Nephron (organoid): Measurements from ENCODE around the gene ANKRD29.

ENCODE experiments used
- H3K27ac Mint-ChIP-seq, 3 experiments: 2 replicates each; pipeline ENCODE4 v1.8.0; 2020; ENCODE audit warnings: mixed read lengths in 3 of 3, mild to moderate bottlenecking in 2 of 3, moderate library complexity in 1 of 3
- H3K27me3 Mint-ChIP-seq: 2 replicates; pipeline ENCODE4 v1.8.0; 2021; ENCODE audit warnings: low read depth, mild to moderate bottlenecking, moderate library complexity, mixed read lengths
- H3K36me3 Mint-ChIP-seq: 2 replicates; pipeline ENCODE4 v1.8.0; 2020; ENCODE audit warnings: low read depth, mixed read lengths
- H3K4me1 Mint-ChIP-seq: 2 replicates; pipeline ENCODE4 v1.8.0; 2020; ENCODE audit warnings: mixed read lengths
- H3K4me3 Mint-ChIP-seq, 3 experiments: 2 replicates each; pipeline ENCODE4 v1.8.0; 2020; ENCODE audit warnings: mild to moderate bottlenecking in 3 of 3, mixed read lengths in 3 of 3, moderate library complexity in 2 of 3
- H3K9me3 Mint-ChIP-seq: 2 replicates; pipeline ENCODE4 v1.8.0; 2020; ENCODE audit warnings: mixed read lengths
- TF ChIP-seq, protein P1 (sequence below), 3 experiments: fragments of 200-600 bp; sonication (generic); IDR thresholded peaks; one replicate each; pipeline ENCODE4 v1.5.0; 2021; ENCODE audit warnings: antibody characterized with exemption in 3 of 3; ENCODE audit not compliant: unreplicated experiment in 3 of 3

Gene ANKRD29

DNA sequence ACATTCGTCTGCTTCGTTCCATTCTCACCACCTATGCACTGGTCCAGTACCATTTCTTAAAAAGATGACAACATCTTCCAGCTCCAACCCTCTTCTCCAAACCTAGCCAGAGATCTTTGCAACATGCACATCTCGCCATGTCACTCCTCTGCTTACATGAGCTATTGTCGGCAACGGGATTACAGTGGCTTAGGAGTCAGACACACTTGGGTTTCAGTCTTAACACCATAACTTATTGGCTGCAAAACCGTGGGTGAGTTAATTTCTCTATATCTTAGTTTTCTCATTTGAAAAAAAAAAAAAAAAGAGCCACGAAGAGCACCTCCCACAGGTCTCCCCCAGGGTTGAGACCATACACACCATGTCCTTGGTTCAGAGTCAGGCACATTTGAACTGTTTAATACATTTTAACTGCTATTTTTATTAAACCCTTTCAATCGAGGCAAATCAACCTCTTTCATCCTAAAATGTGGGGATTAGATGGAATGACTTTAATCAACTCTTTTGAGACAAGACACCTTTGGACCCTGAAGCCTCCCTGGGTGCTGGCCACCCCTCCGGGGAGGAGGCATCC, 889 bp downstream of the ANKRD29 start:
- TF ChIP-seq, protein P1, sequence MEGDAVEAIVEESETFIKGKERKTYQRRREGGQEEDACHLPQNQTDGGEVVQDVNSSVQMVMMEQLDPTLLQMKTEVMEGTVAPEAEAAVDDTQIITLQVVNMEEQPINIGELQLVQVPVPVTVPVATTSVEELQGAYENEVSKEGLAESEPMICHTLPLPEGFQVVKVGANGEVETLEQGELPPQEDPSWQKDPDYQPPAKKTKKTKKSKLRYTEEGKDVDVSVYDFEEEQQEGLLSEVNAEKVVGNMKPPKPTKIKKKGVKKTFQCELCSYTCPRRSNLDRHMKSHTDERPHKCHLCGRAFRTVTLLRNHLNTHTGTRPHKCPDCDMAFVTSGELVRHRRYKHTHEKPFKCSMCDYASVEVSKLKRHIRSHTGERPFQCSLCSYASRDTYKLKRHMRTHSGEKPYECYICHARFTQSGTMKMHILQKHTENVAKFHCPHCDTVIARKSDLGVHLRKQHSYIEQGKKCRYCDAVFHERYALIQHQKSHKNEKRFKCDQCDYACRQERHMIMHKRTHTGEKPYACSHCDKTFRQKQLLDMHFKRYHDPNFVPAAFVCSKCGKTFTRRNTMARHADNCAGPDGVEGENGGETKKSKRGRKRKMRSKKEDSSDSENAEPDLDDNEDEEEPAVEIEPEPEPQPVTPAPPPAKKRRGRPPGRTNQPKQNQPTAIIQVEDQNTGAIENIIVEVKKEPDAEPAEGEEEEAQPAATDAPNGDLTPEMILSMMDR (IDR thresholded peaks at IDR 0.05; ENCODE audit: unreplicated experiment in 3 of 3) = no peak
- Mint-ChIP-seq H3K4me3 (peak overlapping the region; percentile 60 to 76 (median 65)), H3K9me3 (peaks cover under 1% of the 10 kb centered on the region), H3K36me3 (no peaks in the 10 kb centered on the region), H3K27ac (no peak overlapping the region), H3K27me3 (peaks cover 85% of the 10 kb centered on the region), H3K4me1 (peaks cover 11% of the 10 kb centered on the region)

DNA sequence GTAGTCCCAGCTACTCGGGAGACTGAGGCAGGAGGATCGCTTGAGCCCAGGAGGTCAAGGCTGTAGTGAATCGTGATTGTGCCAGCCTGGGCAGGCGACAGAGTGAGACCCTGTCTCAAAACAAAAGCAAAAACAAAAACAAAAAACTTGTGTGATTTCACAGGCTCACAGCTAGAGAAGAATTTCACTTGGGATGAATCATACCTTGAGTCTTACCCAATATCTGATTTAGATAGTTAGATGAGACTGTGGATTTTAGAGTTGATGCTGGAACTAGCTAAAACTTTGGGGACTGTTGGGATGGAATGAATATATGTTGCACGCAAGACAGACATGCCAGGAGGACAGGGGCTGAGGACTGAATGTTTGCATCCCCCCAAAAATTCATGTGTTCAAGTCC, 4.4 kb downstream of the ANKRD29 start:
- Mint-ChIP-seq H3K4me3 (no peak overlapping the region), H3K4me1 (peaks cover 11% of the 10 kb centered on the region), H3K9me3 (no peaks in the 10 kb centered on the region), H3K27me3 (peaks cover 56% of the 10 kb centered on the region), H3K27ac (no peak overlapping the region), H3K36me3 (no peaks in the 10 kb centered on the region)
- TF ChIP-seq, protein P1 (IDR thresholded peaks at IDR 0.05; ENCODE audit: unreplicated experiment in 3 of 3) = no peak

DNA sequence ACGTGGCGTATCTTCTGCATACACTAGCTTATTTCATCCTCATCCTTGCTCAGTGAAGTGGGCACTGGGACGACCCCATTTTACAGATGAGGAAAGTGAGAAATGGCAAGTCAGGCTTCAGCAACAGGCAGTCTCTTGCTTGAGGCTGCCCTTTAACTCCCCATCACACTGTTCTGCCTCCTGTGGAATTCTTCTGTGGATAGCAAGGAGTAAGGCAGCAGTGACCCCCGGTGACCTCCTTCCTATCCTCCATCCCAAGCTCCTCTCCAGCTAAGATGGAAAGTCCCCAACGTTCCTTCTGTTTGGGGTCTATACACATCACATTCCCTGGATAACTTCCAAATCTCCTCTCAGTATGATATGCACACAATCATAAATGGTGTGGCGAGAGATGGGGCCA, 10.5 kb downstream of the ANKRD29 start:
- Mint-ChIP-seq H3K27ac (no peak overlapping the region), H3K36me3 (no peaks in the 10 kb centered on the region), H3K4me3 (no peak overlapping the region), H3K9me3 (no peaks in the 10 kb centered on the region), H3K27me3 (peaks cover 7% of the 10 kb centered on the region), H3K4me1 (peaks cover 4% of the 10 kb centered on the region)
- TF ChIP-seq, protein P1 (IDR thresholded peaks at IDR 0.05; ENCODE audit: unreplicated experiment in 3 of 3) = no peak

DNA sequence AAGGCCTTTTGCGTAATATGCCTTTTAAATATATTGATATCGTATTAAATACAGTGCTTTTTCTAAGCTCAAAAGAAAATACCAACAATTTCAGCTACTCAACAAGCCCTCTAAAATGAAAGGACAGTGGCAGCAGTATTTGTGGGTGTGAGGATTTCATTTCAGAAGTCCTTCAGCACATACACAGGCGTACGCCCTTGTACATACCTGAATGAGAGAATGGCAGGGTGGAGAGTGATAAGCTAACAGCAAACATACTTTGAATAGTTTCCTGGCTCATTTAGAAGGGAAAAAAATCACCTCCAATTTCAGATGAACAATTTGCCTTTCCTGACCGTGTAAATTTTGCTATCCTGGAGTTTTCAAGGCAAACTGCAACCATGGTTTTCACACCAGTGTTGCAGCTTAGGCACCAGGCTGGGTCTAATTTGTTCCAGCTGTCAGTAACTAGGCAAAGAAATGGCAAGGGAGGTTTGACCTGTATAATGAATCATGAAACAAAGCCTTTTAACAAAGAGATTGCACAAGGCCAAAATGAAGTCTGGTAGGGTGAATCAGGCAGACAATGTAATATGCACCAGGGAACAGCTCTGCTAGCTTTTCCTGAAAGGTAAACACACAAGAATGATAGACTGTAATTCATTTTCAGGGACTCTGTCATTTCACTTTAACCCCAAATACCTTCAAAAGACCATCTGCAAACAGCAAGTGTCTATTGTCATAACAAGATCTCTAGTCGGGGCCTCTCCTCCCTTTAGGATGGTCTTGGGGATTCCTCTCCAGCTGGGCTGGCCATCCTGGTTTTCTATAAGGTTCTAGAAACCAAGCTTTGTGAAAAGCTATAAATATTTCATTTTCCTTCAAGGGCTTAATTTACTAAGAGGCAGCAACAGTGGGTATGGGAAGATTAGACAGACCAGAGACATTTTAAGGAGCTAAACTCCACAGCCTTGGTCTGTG, 11.5 kb downstream of the ANKRD29 start:
- TF ChIP-seq, protein P1 (IDR thresholded peaks at IDR 0.05; ENCODE audit: unreplicated experiment in 3 of 3) = no peak
- H3K36me3 Mint-ChIP-seq = no peaks in the 10 kb centered on the region
- H3K4me3 Mint-ChIP-seq = no peak overlapping the region
- no peaks in the 10 kb centered on the region for H3K9me3 Mint-ChIP-seq
- peak overlapping the region in 1 of 3 experiments; percentile 29 for H3K27ac Mint-ChIP-seq
- H3K27me3 Mint-ChIP-seq = peaks cover 5% of the 10 kb centered on the region
- H3K4me1 Mint-ChIP-seq = peaks cover 4% of the 10 kb centered on the region

DNA sequence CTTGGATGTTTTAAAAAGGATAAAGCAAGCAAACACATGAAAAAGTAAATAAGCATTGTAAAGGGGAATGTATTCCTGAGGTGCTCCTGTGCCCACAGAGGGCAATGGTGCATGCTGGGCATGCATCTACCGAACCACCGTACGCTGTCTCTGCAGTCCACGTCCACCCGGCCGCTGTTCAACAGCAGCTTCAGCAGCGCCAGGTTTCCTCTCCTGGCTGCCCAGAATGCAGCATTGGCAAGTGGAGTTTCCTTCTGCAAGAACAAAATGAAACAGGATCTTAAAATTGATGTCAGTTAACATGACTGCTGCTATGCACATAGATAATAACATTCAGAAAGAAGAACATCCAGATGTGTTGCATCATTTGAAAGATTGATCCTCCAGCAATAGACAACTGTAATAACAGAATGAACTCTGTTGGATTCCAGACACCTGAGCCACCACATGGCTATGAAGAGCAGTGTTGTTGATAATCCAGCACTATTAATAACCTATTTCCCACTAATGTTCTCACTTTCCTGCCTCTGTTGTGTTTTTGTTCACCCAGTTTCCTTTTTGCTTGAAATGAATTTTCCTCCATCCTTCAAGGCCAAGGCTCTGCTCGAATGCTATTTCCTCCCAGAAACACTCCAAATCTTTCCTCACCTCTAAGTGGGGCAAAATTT, 13.6 kb downstream of the ANKRD29 start:
- peaks cover 11% of the 10 kb centered on the region for H3K27me3 Mint-ChIP-seq
- H3K9me3 Mint-ChIP-seq = no peaks in the 10 kb centered on the region
- H3K36me3 Mint-ChIP-seq = no peaks in the 10 kb centered on the region
- TF ChIP-seq, protein P1 (IDR thresholded peaks at IDR 0.05; ENCODE audit: unreplicated experiment in 3 of 3) = no peak
- H3K27ac Mint-ChIP-seq = no peak overlapping the region
- peaks cover 4% of the 10 kb centered on the region for H3K4me1 Mint-ChIP-seq
- H3K4me3 Mint-ChIP-seq = no peak overlapping the region
